ENCODE results near the gene AFG3L2. TPM values are rescaled to one million over a fixed set of nuclear protein-coding genes. Genes with fewer than 3 reads are reported as not detected.
A peak's percentile ranks its signal among the peaks of the same experiment; 100 is the strongest.

The AFG3L2 gene
- total RNA-seq, 1 experiment from 2014 or later, result 73.5 TPM

DNA sequence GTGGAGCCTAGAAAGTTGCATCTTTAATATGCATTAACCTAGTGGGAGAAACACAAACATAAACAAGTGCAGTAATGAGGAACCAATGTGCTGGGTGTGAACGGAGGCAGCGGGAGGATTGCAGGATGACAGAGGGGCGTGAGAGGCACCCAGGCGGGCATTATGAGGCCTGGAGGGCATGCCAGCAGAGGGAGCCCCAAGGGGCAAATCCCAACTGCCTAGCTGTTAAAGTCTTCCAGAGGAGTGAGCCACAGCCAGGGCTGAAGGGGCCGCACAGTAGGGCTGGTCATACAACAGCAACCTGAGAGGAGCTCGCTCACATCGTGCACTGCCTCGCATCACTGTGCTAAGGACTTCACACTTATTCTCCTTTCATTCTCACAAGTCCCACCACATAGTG is 17.4 kb upstream of the AFG3L2 start:
- no peak overlapping the region for H3K4me2 ChIP-seq (ENCODE audit: insufficient read depth, insufficient read length, low read length)
- H4K20me1 ChIP-seq (ENCODE audit: control insufficient read depth, insufficient read depth, insufficient read length), result no peaks in the 10 kb centered on the region
- no peaks in the 10 kb centered on the region for H3K4me1 ChIP-seq (ENCODE audit: insufficient read depth, low read length)
- Mint-ChIP-seq H3K9me3 (no peaks in the 10 kb centered on the region; a peak in 1 of 5 replicates), H3K36me3 (ENCODE audit: insufficient read depth in 1 of 3, low read depth in 3 of 3) (no peaks in the 10 kb centered on the region), H3K27ac (no peak overlapping the region), H3K27me3 (ENCODE audit: low read depth) (no peaks in the 10 kb centered on the region; the same call in 1 of the 2 replicates), H3K4me3 (no peak overlapping the region), H3K4me1 (peaks cover 15 to 16% of the 10 kb centered on the region in 2 experiments; a peak in 3 of 4 replicates)
- H3K27ac ChIP-seq (ENCODE audit: insufficient read length, low read depth, low read length), result no peak overlapping the region
- H2AFZ ChIP-seq (ENCODE audit: low read length), result no peak overlapping the region
- no peaks in the 10 kb centered on the region for H3K23me2 ChIP-seq (ENCODE audit: insufficient read length, low read depth, low read length, poor library complexity, severe bottlenecking)
- no peaks in the 10 kb centered on the region for H3K79me1 ChIP-seq (ENCODE audit: insufficient read depth, low read depth, low read length, poor library complexity, severe bottlenecking)
- H2BK120ac ChIP-seq (ENCODE audit: low read depth, low read length, poor library complexity, severe bottlenecking), result no peak overlapping the region
- no peaks in the 10 kb centered on the region for H3K9me3 ChIP-seq (ENCODE audit: control insufficient read depth, low read depth, low read length)
- no peak overlapping the region for H3K4ac ChIP-seq (ENCODE audit: low read depth, low read length)
- no peak overlapping the region for H3K23ac ChIP-seq (ENCODE audit: insufficient read length, low read depth, low read length)
- no peaks in the 10 kb centered on the region for H3K27me3 ChIP-seq (ENCODE audit: insufficient read depth, low read length)
- no peak overlapping the region for H3K18ac ChIP-seq (ENCODE audit: insufficient read length, low read depth, low read length)
- no CpG with 5 or more reads among the region's 8 CpGs for WGBS (ENCODE audit: extremely low coverage, insufficient read length, low lambda C conversion rate)
- no peak overlapping the region for H3T11ph ChIP-seq (ENCODE audit: low read length)
- DNase-seq, result peak; percentile 62
- no peak overlapping the region for H4K8ac ChIP-seq (replicated peaks; ENCODE audit: insufficient read length, low read depth, low read length)
- H4K91ac ChIP-seq (ENCODE audit: insufficient read length, low read depth, low read length), result no peak overlapping the region
- no peak overlapping the region for H2BK5ac ChIP-seq (ENCODE audit: insufficient read length, low read length)
- H3K56ac ChIP-seq (ENCODE audit: insufficient read length, low read depth, low read length), result no peak overlapping the region
- H3K79me2 ChIP-seq (ENCODE audit: insufficient read depth, low read length), result no peaks in the 10 kb centered on the region
- no peak overlapping the region for H2BK12ac ChIP-seq (ENCODE audit: insufficient read length, low read depth, low read length)
- no peak overlapping the region for H4K5ac ChIP-seq (ENCODE audit: insufficient read length, low read depth, low read length)
- no peak overlapping the region for H3K9ac ChIP-seq (ENCODE audit: extremely low read depth, insufficient read length, low read length)
- no peak overlapping the region for H2BK20ac ChIP-seq (ENCODE audit: low read depth, low read length, poor library complexity, severe bottlenecking)
- no peak overlapping the region for H2BK15ac ChIP-seq (ENCODE audit: low read depth, low read length)
- TF ChIP-seq, protein P1, sequence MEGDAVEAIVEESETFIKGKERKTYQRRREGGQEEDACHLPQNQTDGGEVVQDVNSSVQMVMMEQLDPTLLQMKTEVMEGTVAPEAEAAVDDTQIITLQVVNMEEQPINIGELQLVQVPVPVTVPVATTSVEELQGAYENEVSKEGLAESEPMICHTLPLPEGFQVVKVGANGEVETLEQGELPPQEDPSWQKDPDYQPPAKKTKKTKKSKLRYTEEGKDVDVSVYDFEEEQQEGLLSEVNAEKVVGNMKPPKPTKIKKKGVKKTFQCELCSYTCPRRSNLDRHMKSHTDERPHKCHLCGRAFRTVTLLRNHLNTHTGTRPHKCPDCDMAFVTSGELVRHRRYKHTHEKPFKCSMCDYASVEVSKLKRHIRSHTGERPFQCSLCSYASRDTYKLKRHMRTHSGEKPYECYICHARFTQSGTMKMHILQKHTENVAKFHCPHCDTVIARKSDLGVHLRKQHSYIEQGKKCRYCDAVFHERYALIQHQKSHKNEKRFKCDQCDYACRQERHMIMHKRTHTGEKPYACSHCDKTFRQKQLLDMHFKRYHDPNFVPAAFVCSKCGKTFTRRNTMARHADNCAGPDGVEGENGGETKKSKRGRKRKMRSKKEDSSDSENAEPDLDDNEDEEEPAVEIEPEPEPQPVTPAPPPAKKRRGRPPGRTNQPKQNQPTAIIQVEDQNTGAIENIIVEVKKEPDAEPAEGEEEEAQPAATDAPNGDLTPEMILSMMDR (conservative IDR thresholded peaks at IDR 0.05), result peak; percentile 70
- H3K14ac ChIP-seq (ENCODE audit: insufficient read depth, low read length), result no peak overlapping the region
- no peak overlapping the region for H2AK5ac ChIP-seq (ENCODE audit: insufficient read length, low read length)
